Psoas muscle (tissue), 8 donors: ENCODE results near the gene CKLF. TPM values are rescaled to one million over a fixed set of nuclear protein-coding genes. Genes with fewer than 3 reads are reported as not detected.

ENCODE experiments used
- ATAC-seq, 4 donors: fragments of 200-7000 bp; cut with Tn5 transposase; one replicate each; pipeline ENCODE4 v1.9.1; 2020; ENCODE audit warnings: moderate library complexity in 3 of 4, mild to moderate bottlenecking in 2 of 4
- DNase-seq, 2 donors: peaks; one replicate each; pipeline ENCODE4 v3.0.0-alpha.2; 2020
- H3K27ac ChIP-seq: fragments of 200-600 bp; one replicate; pipeline ENCODE4 v1.8.0; 2022
- H3K27me3 ChIP-seq, 3 donors: fragments of 200-600 bp in 1 of 3; one replicate each; pipeline versions ENCODE4 v1.6.1 to v1.8.0; 2013 to 2022; ENCODE audit warnings: low read length in 2 of 3, mild to moderate bottlenecking in 2 of 3, moderate library complexity in 1 of 3; ENCODE audit not compliant: insufficient read depth in 3 of 3
- H3K36me3 ChIP-seq, 2 donors: fragments of 200-600 bp in 1 of 2; one replicate each; pipeline versions ENCODE4 v1.6.1 to v1.8.0; 2013 to 2022; ENCODE audit warnings: low read depth in 1 of 2, mild to moderate bottlenecking in 1 of 2, moderate library complexity in 1 of 2; ENCODE audit not compliant: insufficient read depth in 1 of 2
- H3K4me1 ChIP-seq: fragments of 200-600 bp; one replicate; pipeline ENCODE4 v1.8.0; 2022
- H3K4me3 ChIP-seq: fragments of 200-600 bp; one replicate; pipeline ENCODE4 v1.8.0; 2022; ENCODE audit warnings: mild to moderate bottlenecking
- H3K9me3 ChIP-seq: fragments of 200-600 bp; one replicate; pipeline ENCODE4 v1.8.0; 2022
- CTCF ChIP-seq: fragments of 200-600 bp; IDR thresholded peaks from one replicate; pipeline ENCODE4 v1.8.0; 2022; ENCODE audit warnings: antibody characterized with exemption
- WGBS, 3 donors: extraction: QIAGEN DNeasy Blood & Tissue Kit; methylation state at CpG; one replicate each; pipeline versions ENCODE4 v1.1.6 to v1.1.7; 2013; 5-methylcytosine and 5-hydroxymethylcytosine counted together
- intact Hi-C, 2 donors: fragments of 100-400 bp; cut with DNase I; formaldehyde crosslinking; loops; one replicate each; pipeline versions ENCODE4 v1.11.0 to v1.14.2; 2022
- polyA plus RNA-seq, 3 donors: library from polyadenylated mRNA; stranded (reverse); fragments of 200-250 nt; gene quantifications; one replicate each; pipeline ENCODE4 v1.2.3, GENCODE V29; 2013
- total RNA-seq, 4 donors: library from RNA; stranded (reverse); fragmentation: NEBNext Ultra II Directional in 2 of 4; extraction: Animal tissue kit (Norgen Biotek cat#: 25700) in 2 of 4; gene quantifications; one replicate each; pipeline versions ENCODE4 v1.2.1 to v1.2.4, GENCODE V29; 2021 to 2023
- donor health status: healthy with polysubstance abuse.
- donor health status: DM: no; HTN: no; CAD: no; lungs with moderate emphysema.
- donor health status: Bipolar disorder and iron deficiency.
- donor health status: healthy.
- donor health status: DM: yes; HTN: yes; CAD: no.
- donor health status: DM: no; HTN: no; CAD: no.
- donor health status: DM: no; HTN: no; CAD: no.
- donor health status: DM: yes; HTN: yes; CAD: no.

CKLF gene
- total and polyA plus RNA-seq, 7 donors = 4.1 to 21.1 (median 6.6) TPM

- no peaks in the 10 kb centered on the region for H3K9me3 ChIP-seq
- TF ChIP-seq CTCF = no peak
- intact Hi-C loops = no loop called here
- no peak overlapping the region for H3K27ac ChIP-seq
- ATAC-seq (no peak), DNase-seq (no peak)
- H3K4me3 ChIP-seq = no peak overlapping the region
- H3K27me3 ChIP-seq = peaks cover 0 to 23% (median under 1%) of the 10 kb centered on the region in 3 donors
- H3K4me1 ChIP-seq = no peaks in the 10 kb centered on the region
- no peaks in the 10 kb centered on the region for H3K36me3 ChIP-seq
- 49 to 73% (median 58%) methylated on average over 2 of the region's 2 CpGs for WGBS, 3 donors
These were observed 20.0 kb downstream of the CKLF start for GRCh38 chr16:66572356-66572755.

GRCh38 chr16:66574081-66574480, 21.7 kb downstream of the CKLF start:
- Histone ChIP-seq H3K36me3 (no peaks in the 10 kb centered on the region), H3K27me3 (peaks cover 1 to 40% (median 3%) of the 10 kb centered on the region in 3 donors), H3K9me3 (no peaks in the 10 kb centered on the region), H3K4me1 (peaks cover 8% of the 10 kb centered on the region), H3K27ac (no peak overlapping the region), H3K4me3 (no peak overlapping the region)
- 92 to 98% (median 97%) methylated on average over 1 of the region's 1 CpG for WGBS, 3 donors
- intact Hi-C loops = no loop called here
- no peak for ATAC-seq
- TF ChIP-seq CTCF = no peak
- no peak for DNase-seq

GRCh38 chr16:66574531-66574930, 22.2 kb downstream of the CKLF start:
- ATAC-seq = no peak

GRCh38 chr16:66575060-66575459, 22.7 kb downstream of the CKLF start:
- intact Hi-C loops = no loop called here
- WGBS, 3 donors = 96 to 99% (median 97%) methylated on average over 3 of the region's 3 CpGs
- Histone ChIP-seq H3K4me1 (peaks cover 15% of the 10 kb centered on the region), H3K9me3 (no peaks in the 10 kb centered on the region), H3K4me3 (no peak overlapping the region), H3K36me3 (no peaks in the 10 kb centered on the region), H3K27me3 (peaks cover 1 to 44% (median 3%) of the 10 kb centered on the region in 3 donors), H3K27ac (no peak overlapping the region)
- ATAC-seq = no peak
- TF ChIP-seq CTCF = no peak
- DNase-seq = no peak

More at GRCh38 chr16:66574531-66574930, 22.2 kb downstream of the CKLF start:
- Histone ChIP-seq H3K27me3 (peaks cover 1 to 44% (median 3%) of the 10 kb centered on the region in 3 donors), H3K4me3 (no peak overlapping the region), H3K27ac (no peak overlapping the region), H3K4me1 (peaks cover 12% of the 10 kb centered on the region), H3K9me3 (no peaks in the 10 kb centered on the region), H3K36me3 (no peaks in the 10 kb centered on the region)
- TF ChIP-seq CTCF = no peak
- intact Hi-C loops = no loop called here
- WGBS, 3 donors = 96 to 100% (median 99%) methylated on average over 3 of the region's 3 CpGs
- no peak for DNase-seq

GRCh38 chr16:66576296-66576695, 23.9 kb downstream of the CKLF start:
- Histone ChIP-seq H3K36me3 (no peaks in the 10 kb centered on the region), H3K4me3 (no peak overlapping the region), H3K27me3 (peaks cover 1 to 44% (median 3%) of the 10 kb centered on the region in 3 donors), H3K9me3 (no peaks in the 10 kb centered on the region), H3K4me1 (peaks cover 27% of the 10 kb centered on the region), H3K27ac (no peak overlapping the region)
- WGBS, 3 donors = 77 to 81% (median 80%) methylated on average over 5 of the region's 5 CpGs
- TF ChIP-seq CTCF = no peak
- DNase-seq (no peak), ATAC-seq (no peak)
- intact Hi-C loops = no loop called here
